GM21423 (cell line): ENCODE data around the gene AXDND1.

Source experiments
- ATAC-seq: cut with Tn5 transposase; IDR thresholded peaks from one replicate; pipeline ENCODE4 v1.9.1; 2021; ENCODE audit warnings: mild to moderate bottlenecking, moderate library complexity; ENCODE audit not compliant: unreplicated experiment

AXDND1 gene

GRCh38 chr1:179554427-179554826 lies 188.7 kb downstream of the AXDND1 start:
- ATAC-seq, result no peak

GRCh38 chr1:179558078-179558477 lies 192.3 kb downstream of the AXDND1 start:
- ATAC-seq, result no peak

GRCh38 chr1:179575497-179576314 lies 209.9 kb downstream of the AXDND1 start, which contains the start of gene NPHS2:
NPHS2 (minus strand) TSS chr1:179575948; CDS start chr1:179575864, 84 bp downstream.
- no peak for ATAC-seq

- ATAC-seq, result no peak
Measured at GRCh38 chr1:179576509-179576908, 210.7 kb downstream of the AXDND1 start.

- no peak for ATAC-seq
Measured at GRCh38 chr1:179583771-179584320, 218.1 kb downstream of the AXDND1 start.

- ATAC-seq, result no peak
Measured at GRCh38 chr1:179586107-179586823, 220.5 kb downstream of the AXDND1 start.

GRCh38 chr1:179587336-179587735 lies 221.6 kb downstream of the AXDND1 start:
- no peak for ATAC-seq

- ATAC-seq, result no peak
Measured at GRCh38 chr1:179588425-179589024, 222.8 kb downstream of the AXDND1 start.

- no peak for ATAC-seq
Measured at GRCh38 chr1:179589509-179589908, 223.7 kb downstream of the AXDND1 start.

- ATAC-seq, result no peak
Measured at GRCh38 chr1:179590671-179591070, 224.9 kb downstream of the AXDND1 start.

GRCh38 chr1:179591253-179591591 lies 225.5 kb downstream of the AXDND1 start:
- no peak for ATAC-seq

GRCh38 chr1:179591592-179592580 lies 226.1 kb downstream of the AXDND1 start, which contains the start of gene TDRD5:
TDRD5 (plus strand) TSS chr1:179591832; CDS start chr1:179592616, 784 bp downstream.
- ATAC-seq, result no peak

GRCh38 chr1:179598631-179599030 lies 232.9 kb downstream of the AXDND1 start:
- ATAC-seq, result no peak

- no peak for ATAC-seq
Measured at GRCh38 chr1:179599623-179600249, 234.0 kb downstream of the AXDND1 start.

- ATAC-seq, result no peak
Measured at GRCh38 chr1:179601093-179601492, 235.3 kb downstream of the AXDND1 start.
